ENCODE measurements around the gene TMEM238. TPM values are rescaled to one million over a fixed set of nuclear protein-coding genes. Genes with fewer than 3 reads are reported as not detected.

TMEM238 gene
- total RNA-seq, 2 experiments from 2014 or later, result 23.6 to 26.7 TPM

GRCh38 chr19:55362174-55362989 lies 21.7 kb downstream of the TMEM238 start:
- ChIA-PET POLR2A (no interaction called here), CTCF (no interaction called here)
- Mint-ChIP-seq H3K9me3 (ENCODE audit: insufficient read depth) (no peaks in the 10 kb centered on the region), H3K27ac (no peak overlapping the region), H3K4me1 (ENCODE audit: low read depth) (no peaks in the 10 kb centered on the region), H3K4me3 (no peak overlapping the region), H3K27me3 (ENCODE audit: low read depth) (peaks cover 4% of the 10 kb centered on the region), H3K36me3 (ENCODE audit: low read depth) (no peaks in the 10 kb centered on the region)
- ATAC-seq, result no peak
- no peak for DNase-seq

GRCh38 chr19:55360902-55361301 lies 23.2 kb downstream of the TMEM238 start:
- Mint-ChIP-seq H3K27ac (no peak overlapping the region), H3K4me1 (ENCODE audit: low read depth) (no peaks in the 10 kb centered on the region), H3K27me3 (ENCODE audit: low read depth) (peaks cover 6% of the 10 kb centered on the region), H3K9me3 (ENCODE audit: insufficient read depth) (no peaks in the 10 kb centered on the region), H3K36me3 (ENCODE audit: low read depth) (no peaks in the 10 kb centered on the region), H3K4me3 (no peak overlapping the region)
- ChIA-PET POLR2A (no interaction called here), CTCF (no interaction called here)
- ATAC-seq, result no peak
- no peak for DNase-seq

- H3K9me3 Mint-ChIP-seq (ENCODE audit: insufficient read depth), result no peaks in the 10 kb centered on the region
- no peak overlapping the region for H3K27ac Mint-ChIP-seq
- no peak for ATAC-seq
- ChIA-PET CTCF (interaction anchor here (1.7 kb wide), 1 partner anchor 20 kb away, joined by 3 read pairs; no protein-coding TSS in a partner anchor), POLR2A (interaction anchor here (0.6 to 1.4 kb wide), 2 partner anchors 13 to 20 kb away, joined by 3 to 5 read pairs; partner anchors contain the start of gene KMT5C)
- no peaks in the 10 kb centered on the region for H3K36me3 Mint-ChIP-seq (ENCODE audit: low read depth)
- no peak for DNase-seq
- no peak overlapping the region for H3K4me3 Mint-ChIP-seq
- no peaks in the 10 kb centered on the region for H3K4me1 Mint-ChIP-seq (ENCODE audit: low read depth)
- H3K27me3 Mint-ChIP-seq (ENCODE audit: low read depth), result peaks cover 12% of the 10 kb centered on the region
Measured at GRCh38 chr19:55358943-55359908, 24.9 kb downstream of the TMEM238 start.

GRCh38 chr19:55358493-55358892 lies 25.6 kb downstream of the TMEM238 start:
- no peaks in the 10 kb centered on the region for H3K9me3 Mint-ChIP-seq (ENCODE audit: insufficient read depth)
- ATAC-seq (no peak), DNase-seq (no peak)
- no peak overlapping the region for H3K27ac Mint-ChIP-seq
- ChIA-PET POLR2A (interaction anchor here (0.6 to 1.4 kb wide), 2 partner anchors 14 to 19 kb away, joined by 3 to 5 read pairs; partner anchors contain the start of gene KMT5C), CTCF (no interaction called here)
- H3K36me3 Mint-ChIP-seq (ENCODE audit: low read depth), result no peaks in the 10 kb centered on the region
- peaks cover 6% of the 10 kb centered on the region for H3K4me1 Mint-ChIP-seq (ENCODE audit: low read depth)
- H3K27me3 Mint-ChIP-seq (ENCODE audit: low read depth), result peaks cover 18% of the 10 kb centered on the region
- H3K4me3 Mint-ChIP-seq, result no peak overlapping the region

GRCh38 chr19:55355213-55355821 lies 28.8 kb downstream of the TMEM238 start:
- ChIA-PET POLR2A (interaction anchor here (0.8 to 2.4 kb wide), 2 partner anchors 16 to 29 kb away, joined by 3 to 10 read pairs; partner anchors contain the start of genes KMT5C and TMEM238), CTCF (interaction anchor here (1.1 kb wide), 1 partner anchor 54 kb away, joined by 3 read pairs; no protein-coding TSS in a partner anchor)
- DNase-seq (no peak), ATAC-seq (no peak)
- Mint-ChIP-seq H3K4me1 (ENCODE audit: low read depth) (peaks cover 37% of the 10 kb centered on the region), H3K27me3 (ENCODE audit: low read depth) (peaks cover 42% of the 10 kb centered on the region), H3K27ac (no peak overlapping the region), H3K36me3 (ENCODE audit: low read depth) (no peaks in the 10 kb centered on the region), H3K9me3 (ENCODE audit: insufficient read depth) (no peaks in the 10 kb centered on the region), H3K4me3 (no peak overlapping the region)

- no peak for ATAC-seq
Measured at GRCh38 chr19:55354698-55355212, 29.3 kb downstream of the TMEM238 start, which contains the start of gene COX6B2. Gene COX6B2, minus strand, starts transcription at chr19:55354719. Its CDS starts 198 bp downstream, at chr19:55354521.

GRCh38 chr19:55353803-55354697 lies 30.0 kb downstream of the TMEM238 start:
- Mint-ChIP-seq H3K9me3 (ENCODE audit: insufficient read depth) (no peaks in the 10 kb centered on the region), H3K36me3 (ENCODE audit: low read depth) (no peaks in the 10 kb centered on the region), H3K4me1 (ENCODE audit: low read depth) (peaks cover 37% of the 10 kb centered on the region), H3K27ac (peak overlapping the region; percentile 15), H3K27me3 (ENCODE audit: low read depth) (peaks cover 42% of the 10 kb centered on the region), H3K4me3 (peak overlapping the region; percentile 67)
- ATAC-seq, result peak; percentile 88
- ChIA-PET POLR2A (interaction anchor here (2.8 kb wide), 1 partner anchor 15 kb away, joined by 16 read pairs; the partner anchor contains the start of gene KMT5C), CTCF (no interaction called here)
- peak; percentile 75 for DNase-seq

More at GRCh38 chr19:55354698-55355212, 29.3 kb downstream of the TMEM238 start, which contains the start of gene COX6B2:
- POLR2A ChIA-PET, result no interaction called here
- H3K36me3 Mint-ChIP-seq (ENCODE audit: low read depth), result no peaks in the 10 kb centered on the region
- peak within 1 kb of the TSS; percentile 15 for H3K27ac Mint-ChIP-seq
- no peak for DNase-seq
- peaks cover 42% of the 10 kb centered on the region for H3K27me3 Mint-ChIP-seq (ENCODE audit: low read depth)
- peak within 1 kb of the TSS; percentile 67 for H3K4me3 Mint-ChIP-seq
- H3K4me1 Mint-ChIP-seq (ENCODE audit: low read depth), result peaks cover 37% of the 10 kb centered on the region
- H3K9me3 Mint-ChIP-seq (ENCODE audit: insufficient read depth), result no peaks in the 10 kb centered on the region
- CTCF ChIA-PET, result interaction anchor here (1.1 kb wide), 1 partner anchor 53 kb away, joined by 3 read pairs; no protein-coding TSS in a partner anchor

- ATAC-seq, result no peak
- DNase-seq, result no peak
- peaks cover 42% of the 10 kb centered on the region for H3K27me3 Mint-ChIP-seq (ENCODE audit: low read depth)
- POLR2A ChIA-PET, result interaction anchor here (2.8 kb wide), 1 partner anchor 14 kb away, joined by 16 read pairs; the partner anchor contains the start of gene KMT5C
- H3K27ac Mint-ChIP-seq, result no peak overlapping the region
- H3K36me3 Mint-ChIP-seq (ENCODE audit: low read depth), result no peaks in the 10 kb centered on the region
- H3K9me3 Mint-ChIP-seq (ENCODE audit: insufficient read depth), result no peaks in the 10 kb centered on the region
- CTCF ChIA-PET, result no interaction called here
- H3K4me3 Mint-ChIP-seq, result peak overlapping the region; percentile 67
- H3K4me1 Mint-ChIP-seq (ENCODE audit: low read depth), result peaks cover 37% of the 10 kb centered on the region
Measured at GRCh38 chr19:55353356-55353802, 30.7 kb downstream of the TMEM238 start.

GRCh38 chr19:55352549-55353145 lies 31.4 kb downstream of the TMEM238 start:
- Mint-ChIP-seq H3K4me3 (no peak overlapping the region), H3K27ac (peak overlapping the region; percentile 55), H3K9me3 (ENCODE audit: insufficient read depth) (no peaks in the 10 kb centered on the region), H3K27me3 (ENCODE audit: low read depth) (peaks cover 42% of the 10 kb centered on the region), H3K4me1 (ENCODE audit: low read depth) (peaks cover 37% of the 10 kb centered on the region), H3K36me3 (ENCODE audit: low read depth) (no peaks in the 10 kb centered on the region)
- CTCF ChIA-PET, result interaction anchor here (0.8 kb wide), 1 partner anchor 13 kb away, joined by 5 read pairs; the partner anchor contains the start of gene KMT5C
- POLR2A ChIA-PET, result interaction anchor here (2.8 kb wide), 1 partner anchor 13 kb away, joined by 16 read pairs; the partner anchor contains the start of gene KMT5C
- DNase-seq (no peak), ATAC-seq (no peak)

GRCh38 chr19:55352040-55352439 lies 32.1 kb downstream of the TMEM238 start:
- Mint-ChIP-seq H3K27me3 (ENCODE audit: low read depth) (peaks cover 37% of the 10 kb centered on the region), H3K27ac (no peak overlapping the region), H3K36me3 (ENCODE audit: low read depth) (no peaks in the 10 kb centered on the region), H3K9me3 (ENCODE audit: insufficient read depth) (no peaks in the 10 kb centered on the region), H3K4me3 (no peak overlapping the region), H3K4me1 (ENCODE audit: low read depth) (peaks cover 37% of the 10 kb centered on the region)
- ChIA-PET CTCF (interaction anchor here (0.8 kb wide), 1 partner anchor 13 kb away, joined by 5 read pairs; the partner anchor contains the start of gene KMT5C), POLR2A (interaction anchor here (2.8 kb wide), 1 partner anchor 13 kb away, joined by 16 read pairs; the partner anchor contains the start of gene KMT5C)
- DNase-seq, result peak; percentile 38
- ATAC-seq, result no peak

All from activated CD8-positive, alpha-beta T cell treated with anti-CD3 and anti-CD28 coated beads, Interleukin-2, amount 10 ng/mL, durations not matched to agents 7 days and 5 days (primary cell).